Measurements from ENCODE around the gene NECTIN2. TPM values are rescaled to one million over a fixed set of nuclear protein-coding genes. Genes with fewer than 3 reads are reported as not detected.

The NECTIN2 gene
- total RNA-seq, 1 experiment from 2014 or later = 76.7 TPM

- ChIA-PET POLR2A (ENCODE audit: low non-redundant PET) (no interaction called here), CTCF (no interaction called here)
- peaks cover 7% of the 10 kb centered on the region for H3K36me3 ChIP-seq (ENCODE audit: insufficient read depth, low read length, poor library complexity, severe bottlenecking)
- no TSS peak for BruUV-seq (replicated peaks)
- H3K27ac ChIP-seq (ENCODE audit: low read depth, low read length, poor library complexity, severe bottlenecking) = no peak overlapping the region
- TF ChIP-seq EZH2 (IDR thresholded peaks at IDR 0.05; ENCODE audit: borderline replicate concordance, low read depth, low read length, poor library complexity, severe bottlenecking) = no peak
- TF ChIP-seq CTCF (conservative IDR thresholded peaks at IDR 0.05; ENCODE audit: low read depth, low read length) = no peak
- no peaks in the 10 kb centered on the region for H3K27me3 ChIP-seq (replicated peaks; ENCODE audit: insufficient read depth, low read depth, low read length, poor library complexity)
- H3K9me3 ChIP-seq (ENCODE audit: low read depth, low read length, poor library complexity, severe bottlenecking) = no peaks in the 10 kb centered on the region
- H3K4me3 ChIP-seq (ENCODE audit: low read depth, low read length, poor library complexity, severe bottlenecking) = no peak overlapping the region
- DNase-seq (ENCODE audit: low spot score) = no peak
- intact Hi-C loops (cut with micrococcal nuclease; ENCODE audit: unreplicated experiment) = no loop called here
- H3K4me1 ChIP-seq (ENCODE audit: insufficient read depth, low read length, poor library complexity, severe bottlenecking) = peaks cover 12% of the 10 kb centered on the region
Measured at GRCh38 chr19:44907613-44908012, 61.5 kb downstream of the NECTIN2 start.

- intact Hi-C loops (cut with micrococcal nuclease; ENCODE audit: unreplicated experiment) = no loop called here
- no TSS peak for BruUV-seq (replicated peaks)
Measured at GRCh38 chr19:44908074-44908835, 62.2 kb downstream of the NECTIN2 start.

GRCh38 chr19:44908836-44909261 lies 62.8 kb downstream of the NECTIN2 start:
- H3K36me3 ChIP-seq (ENCODE audit: insufficient read depth, low read length, poor library complexity, severe bottlenecking) = no peaks in the 10 kb centered on the region
- no TSS peak for BruUV-seq (replicated peaks)
- no peak overlapping the region for H3K4me3 ChIP-seq (ENCODE audit: low read depth, low read length, poor library complexity, severe bottlenecking)
- intact Hi-C loops (cut with micrococcal nuclease; ENCODE audit: unreplicated experiment) = no loop called here
- H3K27ac ChIP-seq (ENCODE audit: low read depth, low read length, poor library complexity, severe bottlenecking) = no peak overlapping the region
- POLR2A ChIA-PET (ENCODE audit: low non-redundant PET) = no interaction called here
- no peak for DNase-seq (ENCODE audit: low spot score)
- CTCF ChIA-PET = no interaction called here
- no peaks in the 10 kb centered on the region for H3K27me3 ChIP-seq (replicated peaks; ENCODE audit: insufficient read depth, low read depth, low read length, poor library complexity)
- peaks cover 12% of the 10 kb centered on the region for H3K4me1 ChIP-seq (ENCODE audit: insufficient read depth, low read length, poor library complexity, severe bottlenecking)
- no peaks in the 10 kb centered on the region for H3K9me3 ChIP-seq (ENCODE audit: low read depth, low read length, poor library complexity, severe bottlenecking)
- TF ChIP-seq EZH2 (IDR thresholded peaks at IDR 0.05; ENCODE audit: borderline replicate concordance, low read depth, low read length, poor library complexity, severe bottlenecking) (no peak), CTCF (conservative IDR thresholded peaks at IDR 0.05; ENCODE audit: low read depth, low read length) (no peak)

More at GRCh38 chr19:44908074-44908835, 62.2 kb downstream of the NECTIN2 start:
- no peak for DNase-seq (ENCODE audit: low spot score)
- H3K4me3 ChIP-seq (ENCODE audit: low read depth, low read length, poor library complexity, severe bottlenecking) = no peak overlapping the region
- POLR2A ChIA-PET (ENCODE audit: low non-redundant PET) = no interaction called here
- H3K36me3 ChIP-seq (ENCODE audit: insufficient read depth, low read length, poor library complexity, severe bottlenecking) = peaks cover 2% of the 10 kb centered on the region
- peaks cover 12% of the 10 kb centered on the region for H3K4me1 ChIP-seq (ENCODE audit: insufficient read depth, low read length, poor library complexity, severe bottlenecking)
- CTCF ChIA-PET = no interaction called here
- no peaks in the 10 kb centered on the region for H3K9me3 ChIP-seq (ENCODE audit: low read depth, low read length, poor library complexity, severe bottlenecking)
- TF ChIP-seq CTCF (conservative IDR thresholded peaks at IDR 0.05; ENCODE audit: low read depth, low read length) (no peak), EZH2 (IDR thresholded peaks at IDR 0.05; ENCODE audit: borderline replicate concordance, low read depth, low read length, poor library complexity, severe bottlenecking) (no peak)
- H3K27ac ChIP-seq (ENCODE audit: low read depth, low read length, poor library complexity, severe bottlenecking) = no peak overlapping the region
- no peaks in the 10 kb centered on the region for H3K27me3 ChIP-seq (replicated peaks; ENCODE audit: insufficient read depth, low read depth, low read length, poor library complexity)

Measured in A673 (cell line).